Posterior cingulate gyrus (tissue), 11 donors: Measurements from ENCODE around the gene CFAP206.

ENCODE experiments used
- DNase-seq, 10 donors: peaks; one replicate each; pipeline versions ENCODE4 v3.0.0 to v3.0.0-alpha.2; 2020 to 2021; ENCODE audit warnings: mixed read lengths in 3 of 10
- intact Hi-C: fragments of 100-400 bp; cut with DNase I; formaldehyde crosslinking; loops from one replicate; pipeline ENCODE4 v1.15.1; 2023

Gene CFAP206, protein sequence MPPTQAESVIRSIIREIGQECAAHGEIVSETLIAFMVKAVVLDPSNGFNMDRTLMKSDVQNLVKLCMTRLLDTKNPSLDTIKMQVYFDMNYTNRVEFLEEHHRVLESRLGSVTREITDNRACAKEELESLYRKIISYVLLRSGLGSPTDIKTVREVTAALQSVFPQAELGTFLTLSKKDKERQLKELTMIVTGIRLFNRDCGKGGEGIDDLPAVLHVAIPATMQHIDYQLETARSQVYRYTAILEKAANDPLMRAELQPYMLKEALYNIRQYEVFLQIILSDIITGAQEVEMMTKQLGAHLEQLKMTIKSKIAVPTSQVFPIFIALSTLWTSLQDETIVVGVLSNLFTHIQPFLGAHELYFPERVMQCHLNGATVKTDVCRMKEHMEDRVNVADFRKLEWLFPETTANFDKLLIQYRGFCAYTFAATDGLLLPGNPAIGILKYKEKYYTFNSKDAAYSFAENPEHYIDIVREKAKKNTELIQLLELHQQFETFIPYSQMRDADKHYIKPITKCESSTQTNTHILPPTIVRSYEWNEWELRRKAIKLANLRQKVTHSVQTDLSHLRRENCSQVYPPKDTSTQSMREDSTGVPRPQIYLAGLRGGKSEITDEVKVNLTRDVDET

DNA sequence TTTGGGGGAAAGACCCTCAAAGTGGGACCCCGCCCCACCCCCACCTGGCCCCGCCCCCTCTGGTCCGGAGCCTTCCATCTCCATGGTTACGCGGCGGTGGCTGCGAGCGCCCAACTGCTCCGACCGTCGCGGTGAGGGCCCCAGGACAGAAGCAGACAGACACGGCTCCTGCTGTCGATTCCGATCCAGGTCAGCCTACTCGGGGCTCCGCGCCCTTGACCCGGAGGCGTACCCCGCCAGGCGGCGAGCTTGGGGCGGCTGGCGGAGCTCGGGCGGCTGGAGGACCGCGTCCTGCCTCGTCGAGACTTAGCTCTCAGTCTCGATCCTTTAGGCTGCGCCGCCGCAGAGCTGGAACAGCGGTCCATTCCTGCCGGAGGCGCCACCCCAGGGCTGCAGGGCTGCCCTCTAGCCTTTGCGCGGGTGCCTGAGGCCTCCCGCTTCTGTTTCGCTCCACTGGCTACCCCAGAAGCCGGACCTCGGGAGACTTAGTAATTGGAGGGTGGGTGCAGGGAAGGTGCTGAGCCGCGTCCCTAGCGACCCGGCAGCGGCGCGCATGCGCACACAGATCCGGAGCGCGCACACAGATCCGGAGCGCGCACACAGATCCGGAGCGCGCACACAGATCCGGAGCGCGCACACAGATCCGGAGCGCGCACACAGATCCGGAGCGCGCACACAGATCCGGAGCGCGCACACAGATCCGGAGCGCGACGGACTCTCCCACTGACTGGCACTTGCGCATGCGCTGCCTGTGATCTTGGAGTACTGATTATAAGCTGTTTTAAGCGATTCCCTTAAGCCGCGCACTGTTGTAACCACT lies at the start of gene CFAP206:
TSS of gene CFAP206 (plus strand) at position 72 of the 820 bp plus-strand sequence. CDS start 1,868 bp downstream, outside the sequence.
- intact Hi-C loops, result loop anchor here (2.0 to 10.0 kb wide), 2 partner anchors 65 to 253 kb away; partner anchors contain the start of genes SLC35A1 and ZNF292
- DNase-seq, result peak; percentile 54 to 96 (median 73)

DNA sequence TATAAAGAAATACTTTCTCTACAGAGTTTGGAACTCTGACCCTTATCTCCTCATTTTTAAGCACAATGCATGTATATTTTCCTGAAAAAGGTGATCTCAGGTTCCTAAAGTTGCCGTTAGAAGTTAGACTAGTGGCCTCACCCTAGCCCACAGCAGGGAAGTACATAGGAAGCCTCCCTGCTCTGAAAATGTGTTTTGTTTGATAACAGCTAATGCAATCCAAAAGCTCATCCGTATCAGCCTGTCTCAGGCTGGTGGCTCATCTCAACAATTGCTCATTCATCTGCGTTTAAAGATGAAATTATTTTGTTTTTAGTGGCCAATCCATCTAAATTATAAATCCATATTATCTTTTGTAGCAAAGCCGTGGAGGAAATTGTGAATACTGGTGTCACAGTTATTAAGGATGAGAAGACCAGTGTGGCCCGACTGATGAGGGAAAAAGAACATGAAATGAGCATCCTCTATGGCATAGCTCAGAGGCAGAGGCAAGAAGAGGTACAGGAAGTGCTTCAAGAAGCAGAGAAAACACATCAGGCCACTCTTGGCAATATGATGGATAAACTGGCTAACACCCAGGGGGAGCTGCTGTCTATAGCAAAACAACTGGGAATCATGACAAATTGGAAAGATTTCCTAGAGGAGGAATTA lies 43.0 kb upstream of the CFAP206 start:
- intact Hi-C loops, result no loop called here
- no peak for DNase-seq

DNA sequence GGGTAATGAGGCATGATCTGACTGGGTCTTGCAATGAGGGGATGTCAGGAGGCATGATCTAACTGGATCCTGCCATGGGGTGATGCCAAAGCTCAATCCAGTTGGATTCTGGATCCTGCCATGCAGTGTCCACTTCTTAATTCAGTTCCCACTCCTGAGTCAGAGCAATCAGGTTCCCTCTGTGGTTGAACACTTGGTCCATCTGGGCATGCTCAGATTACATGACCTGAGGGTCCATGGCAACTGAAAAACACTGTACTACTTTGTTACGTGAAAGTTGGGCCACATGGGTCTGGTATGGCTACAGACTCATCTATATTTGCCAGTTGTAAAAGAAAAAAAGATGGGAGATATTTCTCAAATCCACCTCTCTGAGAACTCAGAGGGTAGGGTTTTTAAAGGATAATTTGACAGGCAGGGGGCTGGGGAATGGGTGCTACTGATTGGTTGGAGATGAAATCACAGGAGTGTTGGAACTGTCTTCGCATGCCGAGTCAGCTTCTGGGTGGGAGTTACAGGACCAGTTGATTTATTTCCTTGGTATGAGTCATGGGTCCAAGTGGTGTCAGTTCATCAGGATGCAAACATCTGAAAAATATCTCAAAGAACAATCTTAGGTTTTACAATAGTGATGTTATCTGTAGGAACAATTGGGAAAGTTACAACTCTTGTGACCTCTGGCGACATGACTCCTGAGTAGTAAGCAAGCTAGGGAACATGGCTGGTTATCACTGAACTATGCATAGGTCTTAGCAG lies 41.5 kb upstream of the CFAP206 start:
- DNase-seq, result no peak
- intact Hi-C loops, result no loop called here

DNA sequence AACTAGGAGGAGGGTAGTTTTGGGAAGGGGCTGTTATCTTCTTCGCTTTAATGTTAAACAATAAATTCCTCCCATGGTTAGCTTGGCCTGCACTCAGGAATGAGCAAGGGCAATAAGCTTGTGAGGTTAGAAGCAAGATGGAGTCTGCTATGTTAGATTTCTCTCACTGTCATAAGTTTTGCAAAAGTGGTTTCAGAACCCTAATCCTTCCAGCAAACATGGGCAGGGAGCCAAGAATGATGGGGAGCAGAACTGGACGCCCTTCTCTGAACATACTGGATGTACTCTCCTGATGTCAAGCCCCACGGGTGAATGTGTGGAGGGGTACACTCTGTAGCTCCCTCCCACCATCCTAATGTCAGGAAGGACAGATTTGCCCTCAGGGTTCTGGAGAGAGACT lies 40.9 kb upstream of the CFAP206 start:
- DNase-seq, result no peak
- intact Hi-C loops, result no loop called here

DNA sequence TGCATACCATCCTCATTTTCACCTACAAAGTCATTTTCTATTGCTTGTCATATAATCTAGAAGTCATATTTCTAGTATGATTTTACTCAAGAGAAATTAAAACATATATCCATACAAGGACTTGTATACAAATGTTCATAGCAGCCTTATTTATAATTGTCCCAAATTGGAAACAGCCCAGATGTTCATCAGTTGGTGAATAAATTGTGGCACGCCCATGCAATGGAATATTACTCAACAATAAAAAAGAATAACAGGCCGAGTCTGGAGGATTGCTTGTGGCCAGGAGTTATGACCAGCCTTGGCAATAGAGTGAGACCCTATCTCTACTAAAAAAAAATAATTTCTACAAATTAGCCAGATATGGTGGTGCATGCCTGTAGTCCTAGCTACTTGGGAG lies 34.4 kb upstream of the CFAP206 start:
- DNase-seq, result no peak
- intact Hi-C loops, result no loop called here

DNA sequence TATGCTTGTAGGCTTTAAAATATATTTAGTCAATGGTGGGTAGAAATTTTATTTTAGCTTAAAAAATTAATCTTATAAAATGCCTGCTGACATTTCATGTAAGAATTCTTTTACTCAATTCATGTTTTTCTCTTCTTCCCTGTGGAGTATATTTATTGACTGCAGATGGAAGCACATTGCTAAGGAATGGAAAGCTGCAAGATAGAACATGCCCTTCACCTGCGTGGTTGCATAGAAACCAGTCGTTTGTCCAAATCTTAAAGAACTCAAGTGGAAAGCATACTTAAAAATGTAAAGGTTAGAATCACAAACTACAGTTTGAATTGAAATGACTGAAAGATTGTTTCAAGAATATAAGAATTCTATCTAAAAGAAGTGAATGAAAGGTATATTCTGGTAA lies 32.5 kb upstream of the CFAP206 start:
- DNase-seq, result no peak
- intact Hi-C loops, result no loop called here

DNA sequence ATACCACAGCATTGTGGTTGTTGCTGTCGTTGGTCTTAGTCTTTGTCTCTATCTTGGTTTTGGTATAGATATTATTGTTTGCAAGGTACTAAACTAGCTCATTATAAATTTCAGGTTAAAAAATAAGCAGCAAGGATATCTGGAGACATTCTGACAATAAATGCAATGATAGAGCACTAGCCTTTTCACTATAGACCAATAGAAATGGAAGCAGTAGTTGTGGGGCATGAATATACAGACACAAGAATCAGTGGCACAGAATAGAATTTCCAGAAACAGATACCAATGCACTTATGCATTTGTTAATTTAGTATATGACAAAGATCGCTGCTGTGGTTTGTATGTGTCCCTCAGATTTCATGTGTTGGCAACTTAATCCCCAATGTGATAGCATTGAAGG lies 31.1 kb upstream of the CFAP206 start:
- intact Hi-C loops, result no loop called here

DNA sequence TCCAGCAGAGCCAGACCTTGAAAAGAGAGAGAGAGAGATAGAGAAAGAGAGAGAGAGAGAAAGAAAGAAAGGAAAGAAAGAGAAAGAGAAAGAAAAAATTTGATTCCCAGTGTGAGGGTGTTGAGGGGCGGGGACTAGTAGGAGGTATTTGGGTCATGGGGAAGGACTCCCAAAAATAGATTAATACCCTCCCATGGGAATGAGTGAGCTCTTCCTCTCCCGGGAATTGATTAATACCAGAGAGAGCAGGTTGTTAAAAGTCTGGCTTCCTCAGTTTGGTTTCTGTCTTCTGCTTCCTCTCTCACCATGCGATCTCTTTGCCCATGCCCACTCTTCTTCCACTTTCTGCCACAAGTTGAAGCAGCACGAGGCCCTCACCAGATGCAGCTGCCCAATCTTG lies 28.8 kb upstream of the CFAP206 start:
- intact Hi-C loops, result no loop called here

More for the DNA sequence above, 31.1 kb upstream of the CFAP206 start:
- no peak for DNase-seq

DNA sequence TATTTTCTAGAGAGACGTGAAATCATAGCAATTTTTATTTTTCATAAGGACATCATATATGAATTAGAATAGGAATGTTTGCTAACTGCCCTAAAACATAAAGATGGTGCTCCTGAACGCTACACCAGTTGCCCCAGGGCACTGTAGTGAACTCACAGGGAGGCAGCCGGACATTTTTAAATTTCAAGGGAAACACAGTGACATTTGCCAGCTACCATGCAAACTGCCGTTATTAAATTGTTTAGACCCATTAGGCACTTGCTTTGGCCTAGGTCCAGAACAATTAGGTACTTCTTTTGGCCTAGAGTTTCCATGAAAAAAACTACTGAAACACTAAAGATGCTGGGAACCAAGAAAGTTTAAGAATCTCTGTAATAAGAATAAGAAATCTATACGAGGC lies 24.9 kb upstream of the CFAP206 start:
- intact Hi-C loops, result no loop called here
- no peak for DNase-seq

More for the DNA sequence above, 28.8 kb upstream of the CFAP206 start:
- DNase-seq, result no peak

DNA sequence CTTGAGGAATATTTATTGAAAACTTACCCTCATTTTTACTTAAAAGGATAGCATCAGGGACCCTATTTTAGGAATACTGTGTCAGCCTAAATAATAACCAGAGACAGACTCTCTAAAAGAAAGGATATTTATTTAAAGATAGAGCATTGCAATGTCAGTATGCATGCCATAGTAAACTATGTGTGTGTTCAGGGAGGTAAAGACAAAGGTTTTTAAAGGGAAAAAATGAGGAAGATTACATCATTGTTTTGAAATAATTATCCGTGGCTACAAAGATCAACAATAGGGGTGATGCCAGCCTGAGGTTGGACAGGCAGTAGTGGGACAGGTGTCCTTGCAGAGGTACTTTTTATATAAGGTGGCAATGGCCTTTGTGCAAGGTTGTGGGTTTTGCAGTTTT lies 23.7 kb upstream of the CFAP206 start:
- no peak for DNase-seq
- intact Hi-C loops, result no loop called here

DNA sequence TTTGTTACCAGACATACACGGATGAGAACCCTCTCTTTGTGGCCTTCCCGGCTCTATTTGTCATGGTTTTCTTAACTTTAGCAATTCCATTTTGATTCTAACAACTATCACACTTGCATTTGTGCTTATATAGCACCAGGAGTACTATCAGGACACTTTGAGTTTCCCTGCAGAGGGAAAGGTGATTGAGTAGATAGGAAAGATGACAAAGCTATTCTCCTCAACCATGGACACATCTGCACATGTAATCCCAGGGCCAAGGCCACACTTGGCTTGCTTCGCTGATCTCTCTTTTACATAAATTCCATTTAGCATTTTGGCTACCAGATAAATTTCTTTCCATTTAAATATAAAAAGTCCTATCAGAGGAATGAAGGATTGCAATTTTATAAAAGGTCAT lies 23.3 kb upstream of the CFAP206 start:
- intact Hi-C loops, result no loop called here

DNA sequence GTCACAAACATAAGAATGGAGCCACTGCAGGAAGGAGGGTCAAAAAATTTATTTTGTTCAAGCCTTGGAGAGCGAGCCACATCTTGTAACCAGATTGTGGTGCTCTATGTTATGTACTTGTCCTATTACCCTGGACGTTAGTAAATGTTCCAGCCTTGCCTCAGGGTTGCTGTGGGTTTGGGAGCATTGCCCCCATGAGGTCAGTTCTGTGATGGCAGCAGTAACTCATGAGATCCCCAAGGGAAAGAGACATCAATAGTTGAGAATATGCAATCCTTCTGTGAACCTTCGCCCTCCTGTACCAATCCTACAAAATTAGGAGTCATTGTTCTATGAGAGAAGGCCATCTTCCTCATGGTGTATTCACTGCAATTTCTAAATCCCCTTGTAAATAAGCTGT lies 16.4 kb upstream of the CFAP206 start:
- peak in 2 of 10 donors; percentile 14 to 72 for DNase-seq
- intact Hi-C loops, result loop anchor here (5.0 kb wide), 1 partner anchor 1481 kb away; no protein-coding TSS in a partner anchor

More for the DNA sequence above, 23.3 kb upstream of the CFAP206 start:
- no peak for DNase-seq

DNA sequence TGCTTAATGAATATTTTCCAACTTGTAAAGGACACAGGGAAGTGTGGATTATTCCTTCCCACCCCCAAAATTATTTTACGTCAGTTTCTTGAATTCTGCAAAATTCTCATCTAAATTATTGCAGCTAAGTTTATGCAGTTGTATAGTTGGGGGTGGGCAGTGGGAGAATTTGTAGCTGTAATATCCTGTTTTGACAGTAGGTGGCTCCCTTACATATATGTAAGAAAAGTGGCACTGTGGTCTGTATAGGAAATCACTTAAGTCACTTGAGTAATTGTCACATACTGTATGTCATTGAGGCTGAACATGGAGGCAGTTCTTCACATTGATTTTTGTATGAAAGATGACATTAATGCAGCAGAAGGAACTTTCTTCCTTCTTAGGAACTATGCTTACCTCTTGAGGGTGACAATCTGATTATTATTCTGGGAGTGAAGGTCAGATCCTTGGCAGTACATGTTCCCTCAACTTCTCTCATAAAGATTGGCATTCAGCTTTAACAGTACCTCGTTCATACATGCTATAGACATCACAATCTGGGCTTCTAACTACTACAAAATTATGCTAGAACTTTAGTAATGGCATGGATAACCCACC lies 14.6 kb upstream of the CFAP206 start:
- DNase-seq, result no peak

DNA sequence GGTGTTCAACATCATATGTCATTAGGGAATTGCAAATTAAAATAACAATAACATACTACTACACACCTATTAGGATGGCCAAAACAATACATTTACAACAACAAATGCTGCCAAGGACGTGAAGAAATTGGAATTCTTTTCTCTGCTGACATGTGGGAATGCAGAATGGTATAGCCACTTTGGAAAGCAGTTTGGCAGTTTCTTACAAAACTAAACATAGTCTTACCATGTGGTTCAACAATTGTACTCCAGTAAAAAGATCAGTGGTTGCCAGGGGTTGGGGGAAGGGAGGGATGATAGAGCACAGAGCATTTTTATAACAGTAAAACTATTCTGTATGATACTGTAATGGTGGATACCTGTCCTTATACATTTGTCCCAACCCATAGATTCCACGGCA lies 12.3 kb upstream of the CFAP206 start:
- intact Hi-C loops, result no loop called here
- DNase-seq, result no peak

More for the DNA sequence above, 14.6 kb upstream of the CFAP206 start:
- intact Hi-C loops, result loop anchor here (5.0 kb wide), 1 partner anchor 1479 kb away; no protein-coding TSS in a partner anchor

DNA sequence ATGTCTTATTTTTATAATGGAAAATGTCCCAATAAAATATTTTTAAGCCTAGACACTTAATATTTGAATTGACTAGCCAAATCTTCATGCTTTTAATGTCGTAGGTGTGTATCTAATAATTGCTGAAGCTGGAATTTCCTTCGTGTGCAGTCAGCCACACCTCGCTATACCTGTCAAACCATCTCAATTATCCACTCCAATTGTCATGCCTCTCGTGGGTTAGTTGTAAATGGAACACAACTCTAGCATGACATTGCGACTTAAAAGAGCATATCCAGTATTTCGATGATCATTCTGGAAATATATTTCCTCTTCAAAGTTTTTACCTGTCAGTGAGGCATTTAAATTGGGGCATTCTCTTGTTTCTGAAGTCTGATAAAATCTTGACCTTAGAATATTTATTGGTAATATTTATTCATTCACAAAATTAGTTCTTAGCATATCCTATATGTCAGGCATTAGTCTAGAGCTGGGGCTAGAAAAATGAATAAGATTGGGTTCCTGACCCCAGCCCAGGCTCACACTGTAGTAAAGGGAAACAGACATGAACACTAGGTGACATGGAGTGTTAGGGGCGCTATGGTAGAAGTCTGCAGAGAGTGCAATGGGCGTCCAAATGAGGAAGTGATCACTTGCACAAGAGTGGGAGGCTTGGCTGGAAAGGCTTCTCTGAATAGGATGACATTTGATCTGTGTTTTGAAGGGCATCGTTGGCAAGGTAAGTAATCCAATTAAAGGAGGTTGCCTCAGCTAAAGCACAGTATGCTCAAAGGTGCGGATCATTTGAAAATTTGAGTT lies 11.0 kb upstream of the CFAP206 start:
- DNase-seq, result no peak
- intact Hi-C loops, result no loop called here

DNA sequence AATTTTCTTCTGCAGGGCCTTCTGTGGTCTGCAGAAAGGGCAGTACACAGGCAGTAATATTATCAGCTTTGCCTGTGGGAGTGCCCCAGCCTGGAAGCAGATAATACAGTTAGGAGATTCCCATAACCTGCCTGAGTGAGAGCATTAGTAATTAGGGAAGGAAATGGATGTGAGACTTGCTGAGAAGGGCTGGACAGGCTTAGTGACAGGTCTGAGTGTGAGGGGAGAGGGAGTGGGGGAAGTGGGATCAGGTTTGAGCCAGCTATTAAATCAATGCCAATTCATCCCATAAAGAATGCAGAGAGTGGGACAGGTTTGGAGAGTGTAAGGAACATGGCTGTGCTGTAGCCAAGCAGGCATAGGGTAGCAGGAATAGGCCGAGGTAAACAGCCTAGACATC lies 10.1 kb upstream of the CFAP206 start:
- no peak for DNase-seq
- intact Hi-C loops, result no loop called here

DNA sequence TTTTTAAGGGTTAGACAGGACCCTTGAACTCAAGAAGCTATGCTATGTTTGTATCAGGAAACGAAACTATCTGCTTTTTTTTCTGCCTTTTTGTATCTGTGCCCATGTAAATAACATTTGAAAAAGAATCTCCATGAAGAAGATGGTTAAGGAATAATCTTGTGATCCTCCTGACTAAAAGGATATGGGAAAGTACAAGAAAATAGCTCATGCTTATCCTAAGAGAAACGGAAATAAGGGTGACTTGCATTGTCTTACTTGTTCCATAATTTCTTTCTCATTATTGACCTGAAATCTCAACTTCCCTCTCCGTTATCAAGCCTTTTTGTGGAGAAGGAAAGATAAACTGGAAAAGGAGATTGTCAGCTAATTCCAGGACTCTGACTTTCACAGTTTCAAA lies 5.9 kb upstream of the CFAP206 start:
- intact Hi-C loops, result loop anchor here (10.0 kb wide), 1 partner anchor 247 kb away; the partner anchor contains the start of gene ZNF292
- DNase-seq, result no peak

DNA sequence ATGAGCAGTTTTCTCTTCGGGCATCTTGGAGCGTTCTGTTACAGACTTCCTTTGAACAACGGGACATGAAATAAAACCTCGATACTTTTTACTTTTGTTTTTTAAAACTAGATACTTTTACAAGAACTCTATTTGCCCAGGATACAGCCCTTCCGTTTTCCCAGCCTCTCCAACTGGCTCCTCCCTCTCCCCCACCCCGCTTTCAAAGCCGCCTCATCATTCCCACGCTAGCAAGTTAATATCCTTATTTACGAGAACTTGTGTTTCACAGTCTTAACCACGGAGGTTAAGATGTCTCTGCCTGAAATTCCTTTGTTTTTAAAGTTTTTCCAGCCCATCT lies 241 bp upstream of the CFAP206 start:
- intact Hi-C loops, result loop anchor here (10.0 kb wide), 1 partner anchor 253 kb away; the partner anchor contains the start of gene ZNF292

More for the DNA sequence above, 241 bp upstream of the CFAP206 start:
- DNase-seq, result peak in 2 of 10 donors; percentile 37 to 87
